ENCODE results near the gene CCDC90B.
"Not testable (repeated sequence)": the region's sequence is repeated elsewhere in the genome, so short reads cannot be mapped to it uniquely, and the experiment has no call there.

CCDC90B gene

GRCh38 chr11:83285771-83286528 lies at the start of gene CCDC90B:
CCDC90B (minus strand) TSS chr11:83286367; CDS start chr11:83285972, 395 bp downstream.
- Histone ChIP-seq H3K27ac (ENCODE audit: low read length) (peak within 1 kb of the TSS; percentile 90), H3K9ac (ENCODE audit: low read depth, low read length) (peak within 1 kb of the TSS; percentile 97), H3K27me3 (ENCODE audit: insufficient read depth, low read length) (no peaks in the 10 kb centered on the region)

GRCh38 chr11:83335446-83336070 lies 49.4 kb upstream of the CCDC90B start:
- Histone ChIP-seq H3K9me3 (ENCODE audit: insufficient read depth, low read depth, low read length) (no peaks in the 10 kb centered on the region), H3K27ac (ENCODE audit: low read length) (no peak overlapping the region), H3K4me1 (ENCODE audit: insufficient read depth, low read length) (no peaks in the 10 kb centered on the region), H3K9ac (ENCODE audit: low read depth, low read length) (no peak overlapping the region), H3K27me3 (ENCODE audit: insufficient read depth, low read length) (no peaks in the 10 kb centered on the region), H3K36me3 (ENCODE audit: insufficient read depth, low read depth, low read length) (no peaks in the 10 kb centered on the region), H3K4me3 (ENCODE audit: low read length) (no peak overlapping the region)

More at GRCh38 chr11:83285771-83286528, at the start of gene CCDC90B:
- 0 out of 2 replicates have a peak, but pooled peaks cover 1% of the 10 kb centered on the region for H3K36me3 ChIP-seq (ENCODE audit: insufficient read depth, low read depth, low read length)
- H3K4me3 ChIP-seq (ENCODE audit: low read length), result peak within 1 kb of the TSS; percentile 99
- H3K9me3 ChIP-seq (ENCODE audit: insufficient read depth, low read depth, low read length), result no peaks in the 10 kb centered on the region
- peaks cover 11% of the 10 kb centered on the region for H3K4me1 ChIP-seq (ENCODE audit: insufficient read depth, low read length)

GRCh38 chr11:83330303-83330702 lies 44.1 kb upstream of the CCDC90B start:
- Histone ChIP-seq H3K9me3 (ENCODE audit: insufficient read depth, low read depth, low read length) (no peaks in the 10 kb centered on the region), H3K27me3 (ENCODE audit: insufficient read depth, low read length) (no peaks in the 10 kb centered on the region), H3K36me3 (ENCODE audit: insufficient read depth, low read depth, low read length) (no peaks in the 10 kb centered on the region), H3K27ac (ENCODE audit: low read length) (no peak overlapping the region), H3K4me1 (ENCODE audit: insufficient read depth, low read length) (no peaks in the 10 kb centered on the region), H3K4me3 (ENCODE audit: low read length) (no peak overlapping the region), H3K9ac (ENCODE audit: low read depth, low read length) (no peak overlapping the region)

- no peak overlapping the region for H3K4me3 ChIP-seq (ENCODE audit: low read length)
- no peaks in the 10 kb centered on the region for H3K36me3 ChIP-seq (ENCODE audit: insufficient read depth, low read depth, low read length)
- H3K27ac ChIP-seq (ENCODE audit: low read length), result no peak overlapping the region
- no peaks in the 10 kb centered on the region for H3K4me1 ChIP-seq (ENCODE audit: insufficient read depth, low read length)
- no peak overlapping the region for H3K9ac ChIP-seq (ENCODE audit: low read depth, low read length)
- H3K9me3 ChIP-seq (ENCODE audit: insufficient read depth, low read depth, low read length), result no peaks in the 10 kb centered on the region
- H3K27me3 ChIP-seq (ENCODE audit: insufficient read depth, low read length), result no peaks in the 10 kb centered on the region
These were observed 40.2 kb upstream of the CCDC90B start for GRCh38 chr11:83326326-83326725.

GRCh38 chr11:83319346-83319745 lies 33.2 kb upstream of the CCDC90B start:
- Histone ChIP-seq H3K36me3 (ENCODE audit: insufficient read depth, low read depth, low read length) (no peaks in the 10 kb centered on the region), H3K9me3 (ENCODE audit: insufficient read depth, low read depth, low read length) (no peaks in the 10 kb centered on the region), H3K27me3 (ENCODE audit: insufficient read depth, low read length) (no peaks in the 10 kb centered on the region), H3K4me1 (ENCODE audit: insufficient read depth, low read length) (no peaks in the 10 kb centered on the region), H3K4me3 (ENCODE audit: low read length) (no peak overlapping the region), H3K27ac (ENCODE audit: low read length) (no peak overlapping the region), H3K9ac (ENCODE audit: low read depth, low read length) (no peak overlapping the region)

GRCh38 chr11:83318931-83319330 lies 32.8 kb upstream of the CCDC90B start:
- H3K27me3 ChIP-seq (ENCODE audit: insufficient read depth, low read length), result no peaks in the 10 kb centered on the region
- no peaks in the 10 kb centered on the region for H3K9me3 ChIP-seq (ENCODE audit: insufficient read depth, low read depth, low read length)
- no peaks in the 10 kb centered on the region for H3K36me3 ChIP-seq (ENCODE audit: insufficient read depth, low read depth, low read length)
- no peaks in the 10 kb centered on the region for H3K4me1 ChIP-seq (ENCODE audit: insufficient read depth, low read length)
- H3K9ac ChIP-seq (ENCODE audit: low read depth, low read length), result no peak overlapping the region
- H3K27ac ChIP-seq (ENCODE audit: low read length), result no peak overlapping the region
- H3K4me3 ChIP-seq (ENCODE audit: low read length), result no peak overlapping the region

GRCh38 chr11:83317757-83318690 lies 31.9 kb upstream of the CCDC90B start:
- no peaks in the 10 kb centered on the region for H3K27me3 ChIP-seq (ENCODE audit: insufficient read depth, low read length)
- H3K36me3 ChIP-seq (ENCODE audit: insufficient read depth, low read depth, low read length), result no peaks in the 10 kb centered on the region
- no peak overlapping the region for H3K9ac ChIP-seq (ENCODE audit: low read depth, low read length)
- no peaks in the 10 kb centered on the region for H3K4me1 ChIP-seq (ENCODE audit: insufficient read depth, low read length)
- H3K27ac ChIP-seq (ENCODE audit: low read length), result no peak overlapping the region
- no peaks in the 10 kb centered on the region for H3K9me3 ChIP-seq (ENCODE audit: insufficient read depth, low read depth, low read length)
- no peak overlapping the region for H3K4me3 ChIP-seq (ENCODE audit: low read length)

- H3K4me3 ChIP-seq (ENCODE audit: low read length); H3K4me1 ChIP-seq (ENCODE audit: insufficient read depth, low read length); H3K9ac ChIP-seq (ENCODE audit: low read depth, low read length); H3K27ac ChIP-seq (ENCODE audit: low read length); H3K9me3 ChIP-seq (ENCODE audit: insufficient read depth, low read depth, low read length); H3K36me3 ChIP-seq (ENCODE audit: insufficient read depth, low read depth, low read length); H3K27me3 ChIP-seq (ENCODE audit: insufficient read depth, low read length): not testable (repeated sequence)
These were observed 30.7 kb upstream of the CCDC90B start for GRCh38 chr11:83316897-83317268.

GRCh38 chr11:83316143-83316896 lies 30.2 kb upstream of the CCDC90B start:
- not testable (repeated sequence) for H3K36me3 ChIP-seq (ENCODE audit: insufficient read depth, low read depth, low read length); H3K9ac ChIP-seq (ENCODE audit: low read depth, low read length); H3K4me3 ChIP-seq (ENCODE audit: low read length); H3K27ac ChIP-seq (ENCODE audit: low read length); H3K4me1 ChIP-seq (ENCODE audit: insufficient read depth, low read length); H3K9me3 ChIP-seq (ENCODE audit: insufficient read depth, low read depth, low read length); H3K27me3 ChIP-seq (ENCODE audit: insufficient read depth, low read length)

GRCh38 chr11:83312430-83312829 lies 26.3 kb upstream of the CCDC90B start:
- Histone ChIP-seq H3K36me3 (ENCODE audit: insufficient read depth, low read depth, low read length) (no peaks in the 10 kb centered on the region), H3K27me3 (ENCODE audit: insufficient read depth, low read length) (no peaks in the 10 kb centered on the region), H3K27ac (ENCODE audit: low read length) (no peak overlapping the region), H3K9ac (ENCODE audit: low read depth, low read length) (no peak overlapping the region), H3K4me3 (ENCODE audit: low read length) (no peak overlapping the region), H3K9me3 (ENCODE audit: insufficient read depth, low read depth, low read length) (no peaks in the 10 kb centered on the region), H3K4me1 (ENCODE audit: insufficient read depth, low read length) (no peaks in the 10 kb centered on the region)

GRCh38 chr11:83311701-83312100 lies 25.5 kb upstream of the CCDC90B start:
- Histone ChIP-seq H3K27me3 (ENCODE audit: insufficient read depth, low read length) (no peaks in the 10 kb centered on the region), H3K4me3 (ENCODE audit: low read length) (no peak overlapping the region), H3K9me3 (ENCODE audit: insufficient read depth, low read depth, low read length) (no peaks in the 10 kb centered on the region), H3K36me3 (ENCODE audit: insufficient read depth, low read depth, low read length) (no peaks in the 10 kb centered on the region), H3K4me1 (ENCODE audit: insufficient read depth, low read length) (no peaks in the 10 kb centered on the region), H3K9ac (ENCODE audit: low read depth, low read length) (no peak overlapping the region), H3K27ac (ENCODE audit: low read length) (no peak overlapping the region)

All from iPS-20b (cell line).